PFSK-1 (cell line): ENCODE data around the gene ARHGAP10.

Source experiments
- FOXP2 ChIP-seq: optimal IDR thresholded peaks from 2 replicates; pipeline ENCODE3; 2011; ENCODE audit warnings: borderline replicate concordance, control low read depth, inconsistent platforms; ENCODE audit not compliant: insufficient read depth; ENCODE audit errors: extremely low read length, extremely low read depth
- POLR2AphosphoS5 ChIP-seq: IDR thresholded peaks from 2 replicates; pipeline ENCODE4 v1.6.1; 2012; ENCODE audit warnings: low read depth, mild to moderate bottlenecking, control low read depth, low read length, moderate library complexity
- SIN3A ChIP-seq: IDR thresholded peaks from 2 replicates; pipeline ENCODE4 v1.6.1; 2012; ENCODE audit warnings: mild to moderate bottlenecking, low read length, moderate library complexity, borderline replicate concordance; ENCODE audit not compliant: insufficient read depth
- TAF1 ChIP-seq: IDR thresholded peaks from 2 replicates; pipeline ENCODE4 v1.6.1; 2012; ENCODE audit warnings: low read length, control low read depth, borderline replicate concordance; ENCODE audit not compliant: insufficient read depth
- TF ChIP-seq, protein P1 (sequence below), 2 experiments: IDR thresholded peaks; 2 replicates each; pipeline versions ENCODE4 v1.6.1 to v1.8.0; 2011 to 2012; ENCODE audit warnings: low read depth in 2 of 2, low read length in 2 of 2, control low read depth in 1 of 2, inconsistent platforms in 1 of 2, mild to moderate bottlenecking in 1 of 2, moderate library complexity in 1 of 2; ENCODE audit not compliant: insufficient read depth in 1 of 2

The ARHGAP10 gene

DNA sequence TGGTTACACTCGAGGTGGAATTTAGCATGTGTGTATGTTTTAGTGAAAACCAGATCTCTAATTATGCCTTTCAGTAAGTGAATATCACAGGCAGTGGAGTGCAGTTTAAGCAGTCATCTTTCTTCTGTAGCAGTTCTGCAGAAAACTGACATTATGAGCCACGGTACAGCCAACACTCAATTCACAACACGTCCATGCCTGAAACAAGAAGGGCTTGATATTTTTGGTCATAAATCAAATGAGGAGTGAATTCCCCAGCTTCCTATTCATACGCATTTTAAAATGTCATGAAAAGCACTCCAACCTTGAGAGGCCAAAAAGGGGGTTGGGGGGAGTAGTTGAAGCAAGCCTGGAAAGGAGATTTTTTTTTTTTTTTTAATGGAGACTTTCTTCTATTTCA, 316.7 kb downstream of the ARHGAP10 start:
- TF ChIP-seq POLR2AphosphoS5, result no peak

DNA sequence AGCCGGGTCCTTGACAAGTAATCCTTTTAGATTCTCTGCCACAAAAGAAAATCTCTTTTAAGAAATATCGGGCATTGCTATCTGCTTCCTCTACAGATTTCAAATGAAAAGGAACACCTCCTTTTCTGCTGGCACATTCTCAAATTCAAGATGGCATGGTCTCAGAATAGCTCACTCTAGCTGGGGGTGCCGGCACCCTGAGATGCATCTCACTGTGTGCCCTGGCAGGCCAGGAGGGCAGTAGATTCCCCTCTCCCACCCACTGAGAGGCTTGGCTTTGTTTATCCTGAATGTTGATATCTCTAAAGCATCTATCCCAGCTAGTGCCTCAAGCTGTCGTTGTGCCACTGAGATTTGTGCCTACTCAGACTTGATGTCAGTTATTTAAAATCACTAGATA, 319.5 kb downstream of the ARHGAP10 start:
- TF ChIP-seq, protein P1, sequence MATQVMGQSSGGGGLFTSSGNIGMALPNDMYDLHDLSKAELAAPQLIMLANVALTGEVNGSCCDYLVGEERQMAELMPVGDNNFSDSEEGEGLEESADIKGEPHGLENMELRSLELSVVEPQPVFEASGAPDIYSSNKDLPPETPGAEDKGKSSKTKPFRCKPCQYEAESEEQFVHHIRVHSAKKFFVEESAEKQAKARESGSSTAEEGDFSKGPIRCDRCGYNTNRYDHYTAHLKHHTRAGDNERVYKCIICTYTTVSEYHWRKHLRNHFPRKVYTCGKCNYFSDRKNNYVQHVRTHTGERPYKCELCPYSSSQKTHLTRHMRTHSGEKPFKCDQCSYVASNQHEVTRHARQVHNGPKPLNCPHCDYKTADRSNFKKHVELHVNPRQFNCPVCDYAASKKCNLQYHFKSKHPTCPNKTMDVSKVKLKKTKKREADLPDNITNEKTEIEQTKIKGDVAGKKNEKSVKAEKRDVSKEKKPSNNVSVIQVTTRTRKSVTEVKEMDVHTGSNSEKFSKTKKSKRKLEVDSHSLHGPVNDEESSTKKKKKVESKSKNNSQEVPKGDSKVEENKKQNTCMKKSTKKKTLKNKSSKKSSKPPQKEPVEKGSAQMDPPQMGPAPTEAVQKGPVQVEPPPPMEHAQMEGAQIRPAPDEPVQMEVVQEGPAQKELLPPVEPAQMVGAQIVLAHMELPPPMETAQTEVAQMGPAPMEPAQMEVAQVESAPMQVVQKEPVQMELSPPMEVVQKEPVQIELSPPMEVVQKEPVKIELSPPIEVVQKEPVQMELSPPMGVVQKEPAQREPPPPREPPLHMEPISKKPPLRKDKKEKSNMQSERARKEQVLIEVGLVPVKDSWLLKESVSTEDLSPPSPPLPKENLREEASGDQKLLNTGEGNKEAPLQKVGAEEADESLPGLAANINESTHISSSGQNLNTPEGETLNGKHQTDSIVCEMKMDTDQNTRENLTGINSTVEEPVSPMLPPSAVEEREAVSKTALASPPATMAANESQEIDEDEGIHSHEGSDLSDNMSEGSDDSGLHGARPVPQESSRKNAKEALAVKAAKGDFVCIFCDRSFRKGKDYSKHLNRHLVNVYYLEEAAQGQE (IDR thresholded peaks at IDR 0.05; ENCODE audit: insufficient read depth in 1 of 2, low read depth in 2 of 2, low read length in 2 of 2), result no peak
- TF ChIP-seq FOXP2 (no peak), SIN3A (no peak), POLR2AphosphoS5 (no peak), TAF1 (no peak)

DNA sequence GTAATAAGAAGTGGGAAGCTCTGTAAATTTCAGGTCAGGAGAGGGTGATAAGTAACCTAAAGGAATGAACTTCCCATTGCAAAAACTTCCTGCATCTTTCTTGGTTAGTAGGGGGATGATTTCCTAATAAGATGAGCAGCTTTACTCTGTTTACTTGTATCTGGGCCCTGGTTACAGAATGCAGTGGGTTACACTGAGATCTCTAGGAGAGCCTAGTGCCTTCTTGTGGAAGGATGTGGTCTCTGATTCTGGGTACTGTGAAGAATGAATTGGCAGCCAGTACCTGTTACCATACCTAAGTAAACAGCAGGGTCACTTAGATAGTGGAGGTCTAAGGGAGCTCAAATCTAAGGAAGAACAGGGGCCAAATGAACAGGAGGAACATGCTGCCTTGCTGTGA, 320.6 kb downstream of the ARHGAP10 start:
- TF ChIP-seq TAF1 (no peak), SIN3A (no peak), POLR2AphosphoS5 (no peak), FOXP2 (no peak)
- TF ChIP-seq, protein P1 (IDR thresholded peaks at IDR 0.05; ENCODE audit: insufficient read depth in 1 of 2, low read depth in 2 of 2, low read length in 2 of 2), result no peak

DNA sequence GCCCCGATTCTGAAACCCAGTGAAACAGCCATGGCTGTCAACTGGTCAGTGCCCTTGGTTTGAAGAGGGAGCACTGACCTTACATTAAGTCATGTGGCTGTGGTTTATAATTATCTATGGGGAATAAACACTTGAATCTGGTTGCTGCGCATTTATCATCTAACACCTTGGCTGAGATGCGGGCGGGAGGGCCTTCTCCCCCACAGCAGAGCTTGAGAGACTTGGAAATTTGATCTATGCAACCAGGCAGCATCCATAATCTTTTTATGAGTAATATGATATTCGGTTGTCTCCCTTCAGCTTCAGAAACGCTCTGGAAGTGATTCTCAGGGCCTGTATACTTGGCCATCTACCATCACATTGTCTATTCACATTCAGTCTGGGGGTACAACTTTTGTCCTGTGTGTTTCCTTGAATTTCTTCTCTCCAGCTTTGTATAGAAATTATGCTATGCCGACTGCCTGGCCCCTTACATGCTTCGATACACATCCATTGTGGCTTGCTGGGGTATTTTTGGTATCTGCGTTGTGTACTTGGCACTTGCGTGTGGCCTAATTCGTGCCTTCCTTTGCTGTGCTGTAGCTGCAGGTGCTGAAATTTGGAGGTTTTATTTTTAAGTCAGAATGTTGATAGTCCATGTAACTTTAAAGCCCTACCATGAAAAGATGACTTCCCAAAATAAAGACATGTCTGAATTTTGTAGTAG, 321.6 kb downstream of the ARHGAP10 start:
- no peak for TF ChIP-seq FOXP2
- TF ChIP-seq, protein P1 (IDR thresholded peaks at IDR 0.05; ENCODE audit: insufficient read depth in 1 of 2, low read depth in 2 of 2, low read length in 2 of 2), result no peak
- TF ChIP-seq SIN3A, result no peak

DNA sequence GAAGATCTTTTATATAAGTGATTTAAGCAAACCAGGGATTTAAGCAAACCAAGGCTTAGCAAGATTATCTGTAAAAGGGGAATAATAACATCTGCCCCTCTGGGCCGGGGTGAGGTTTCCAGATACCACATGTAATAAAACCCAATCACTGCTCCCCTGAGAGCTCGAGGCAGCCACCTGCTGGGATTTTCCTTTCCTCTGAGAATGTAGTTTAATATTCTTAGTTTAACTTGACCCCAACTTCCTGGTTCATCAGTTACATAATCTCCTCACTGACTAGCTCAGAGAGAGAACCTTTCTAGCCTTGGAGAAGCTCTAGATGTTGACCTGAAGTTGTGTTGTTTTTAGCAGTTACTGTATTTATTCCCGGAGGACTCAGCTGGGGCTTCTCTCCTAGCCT, 322.4 kb downstream of the ARHGAP10 start:
- TF ChIP-seq POLR2AphosphoS5, result no peak
- no peak for TF ChIP-seq TAF1
- TF ChIP-seq, protein P1 (IDR thresholded peaks at IDR 0.05; ENCODE audit: insufficient read depth in 1 of 2, low read depth in 2 of 2, low read length in 2 of 2), result no peak
- TF ChIP-seq FOXP2, result no peak
- no peak for TF ChIP-seq SIN3A
